HepG2 (cell line): ENCODE results near the gene UQCRFS1. TPM values are rescaled to one million over a fixed set of nuclear protein-coding genes. Genes with fewer than 3 reads are reported as not detected.

ENCODE experiments used
- BRD4 ChIP-seq: sonication (generic); formaldehyde crosslinking; IDR thresholded peaks from 2 replicates; pipeline ENCODE4 v1.4.0; 2020; ENCODE audit warnings: missing genetic modification reagents
- DRAP1 ChIP-seq: IDR thresholded peaks from 2 replicates; pipeline ENCODE4 v1.6.1; 2016; ENCODE audit warnings: missing genetic modification reagents, missing compliant biosample characterization
- DZIP1 ChIP-seq: sonication (generic); formaldehyde crosslinking; IDR thresholded peaks from 2 replicates; pipeline ENCODE4 v1.5.0; 2020; ENCODE audit warnings: mild to moderate bottlenecking, missing genetic modification reagents
- ESRRA ChIP-seq: sonication (generic); formaldehyde crosslinking; IDR thresholded peaks from 2 replicates; pipeline ENCODE4 v1.5.1; 2020; ENCODE audit warnings: mild to moderate bottlenecking, low read depth, missing genetic modification reagents
- FOXC1 ChIP-seq: sonication (generic); formaldehyde crosslinking; IDR thresholded peaks from 2 replicates; pipeline ENCODE4 v1.8.0; 2022; ENCODE audit warnings: mild to moderate bottlenecking, missing genetic modification reagents, borderline replicate concordance
- FOXO1 ChIP-seq: sonication (generic); formaldehyde crosslinking; IDR thresholded peaks from 2 replicates; pipeline ENCODE4 v1.4.0; 2020; ENCODE audit warnings: missing genetic modification reagents
- GABPA ChIP-seq, 2 experiments: IDR thresholded peaks; 2 replicates each; pipeline ENCODE4 v1.6.1; 2011 to 2016; ENCODE audit warnings: low read depth in 2 of 2, low read length in 1 of 2, missing biosample characterization in 1 of 2, missing genetic modification characterization in 1 of 2
- JUND ChIP-seq: sonication (generic); formaldehyde crosslinking; IDR thresholded peaks from 2 replicates; pipeline ENCODE4 v1.8.0; 2022; ENCODE audit warnings: mild to moderate bottlenecking, missing genetic modification reagents
- KDM3A ChIP-seq: IDR thresholded peaks from 2 replicates; pipeline ENCODE4 v1.6.1; 2018; ENCODE audit warnings: low read depth, missing compliant biosample characterization
- POLR2AphosphoS5 ChIP-seq: IDR thresholded peaks from 2 replicates; pipeline ENCODE4 v1.6.1; 2012; ENCODE audit warnings: low read depth, low read length
- RBFOX2 ChIP-seq: fragments of 200-400 bp; formaldehyde crosslinking; IDR thresholded peaks from 2 replicates; pipeline ENCODE4 v1.6.1; 2017; ENCODE audit warnings: low read depth, mild to moderate bottlenecking, low read length
- SMYD3 ChIP-seq: sonication (generic); formaldehyde crosslinking; IDR thresholded peaks from 2 replicates; pipeline ENCODE4 v1.8.1; 2023; ENCODE audit warnings: mild to moderate bottlenecking, missing genetic modification reagents
- ZHX2 ChIP-seq, 2 experiments: sonication (generic) in 1 of 2; formaldehyde crosslinking in 1 of 2; IDR thresholded peaks; 2 replicates each; pipeline versions ENCODE4 v1.6.1 to v1.9.0; 2014 to 2022; ENCODE audit warnings: antibody characterized with exemption in 1 of 2, borderline replicate concordance in 1 of 2, inconsistent platforms in 1 of 2, low read depth in 1 of 2, missing genetic modification reagents in 1 of 2
- ZNF232 ChIP-seq: sonication (generic); formaldehyde crosslinking; IDR thresholded peaks from 2 replicates; pipeline ENCODE4 v1.4.0; 2020; ENCODE audit warnings: missing genetic modification reagents, borderline replicate concordance
- ZNF512 ChIP-seq: sonication (generic); formaldehyde crosslinking; IDR thresholded peaks from 2 replicates; pipeline ENCODE4 v1.4.0; 2020; ENCODE audit warnings: mild to moderate bottlenecking, missing genetic modification reagents
- ZSCAN21 ChIP-seq: sonication (generic); formaldehyde crosslinking; IDR thresholded peaks from 2 replicates; pipeline ENCODE4 v1.8.0; 2022; ENCODE audit warnings: mild to moderate bottlenecking, missing genetic modification reagents, moderate library complexity, borderline replicate concordance
- polyA plus RNA-seq, 8 experiments: library from polyadenylated mRNA; depleted of rRNA in 3 of 8; stranded (reverse) in 7 of 8; unstranded in 1 of 8; fragments of >200 nt; fragmentation: Illumina TruSeq in 4 of 8; extraction: Trizol in 4 of 8; gene quantifications; 2 replicates each; pipeline versions ENCODE4 v1.2.1 to v1.2.3, GENCODE V29; 2011 to 2016; ENCODE audit warnings: low read depth in 4 of 8, missing spikeins in 1 of 8, mixed read lengths in 1 of 8; ENCODE audit not compliant: insufficient read depth in 1 of 8
- total RNA-seq, 5 experiments: library from RNA; depleted of rRNA; stranded (reverse); fragments of >200 nt; fragmentation: Illumina TruSeq; extraction: Trizol; gene quantifications; 2 replicates each; pipeline ENCODE4 v1.2.3, GENCODE V29; 2016; ENCODE audit warnings: low read depth in 1 of 5

UQCRFS1 gene
- total and polyA plus RNA-seq, 2 of the 13 experiments (the other 11 are each of a cell fraction or from before 2014, with no cell fraction given), result 49.5 to 51.1 TPM

- TF ChIP-seq RBFOX2, result peak; percentile 95
- TF ChIP-seq SMYD3 (CRISPR knock-in tag), result no peak
- TF ChIP-seq ZHX2 (IDR thresholded peaks at IDR 0.05; ENCODE audit: low read depth), result peak; percentile 83
- TF ChIP-seq ZHX2 (CRISPR knock-in tag; IDR thresholded peaks at IDR 0.05; ENCODE audit: borderline replicate concordance), result 0 out of 2 replicates have a peak, but pooled peaks have one; percentile 43
- TF ChIP-seq FOXO1 (CRISPR knock-in tag), result no peak
- TF ChIP-seq ESRRA (CRISPR knock-in tag), result peak; percentile 76
- peak; percentile 54 for TF ChIP-seq POLR2AphosphoS5
- peak; percentile 66; the same call in 1 of the 2 replicates for TF ChIP-seq ZSCAN21 (CRISPR knock-in tag)
- peak; percentile 51; the same call in 1 of the 2 replicates for TF ChIP-seq DRAP1 (CRISPR knock-in tag)
- no peak for TF ChIP-seq DZIP1 (CRISPR knock-in tag)
- 0 out of 2 replicates have a peak, but pooled peaks have one; percentile 40 for TF ChIP-seq JUND (CRISPR knock-in tag)
- 0 out of 2 replicates have a peak, but pooled peaks have one; percentile 21 for TF ChIP-seq KDM3A
- TF ChIP-seq GABPA (IDR thresholded peaks at IDR 0.05; ENCODE audit: low read depth, low read length), result peak; percentile 58
- peak; percentile 82 for TF ChIP-seq GABPA (CRISPR knock-in tag; IDR thresholded peaks at IDR 0.05; ENCODE audit: low read depth)
- TF ChIP-seq ZNF512, result no peak
- TF ChIP-seq FOXC1 (CRISPR knock-in tag), result peak; percentile 78; the same call in 1 of the 2 replicates
- TF ChIP-seq ZNF232 (CRISPR knock-in tag), result 0 out of 2 replicates have a peak, but pooled peaks have one; percentile 31
- TF ChIP-seq BRD4, result peak; percentile 76
These were observed at the start of gene UQCRFS1 (continued) for GRCh38 chr19:29212648-29213573.
